Left renal pelvis (tissue), 4 donors: ENCODE results near the gene SPATA31A5. TPM values are rescaled to one million over a fixed set of nuclear protein-coding genes. Genes with fewer than 3 reads are reported as not detected.
"Not testable (repeated sequence)": the region's sequence is repeated elsewhere in the genome, so short reads cannot be mapped to it uniquely, and the experiment has no call there.

Experiments
- DNase-seq, 4 donors: peaks; one replicate each; pipeline ENCODE4 v3.0.0-alpha.2; 2013; ENCODE audit warnings: low read depth in 4 of 4, low spot score in 3 of 4
- polyA plus RNA-seq, 4 donors: library from polyadenylated mRNA; unstranded; fragments of 120-200 nt; gene quantifications; one replicate each; pipeline ENCODE4 v1.2.1, GENCODE V29; 2013; ENCODE audit not compliant: insufficient read length in 4 of 4

The SPATA31A5 gene
- polyA plus RNA-seq, result not detected

- not testable (repeated sequence) for DNase-seq
These were observed at the start of gene SPATA31A5 for GRCh38 chr9:60914107-60914506. Gene SPATA31A5 (plus strand): TSS chr9:60914407. CDS start chr9:60914436, 29 bp downstream.

DNA sequence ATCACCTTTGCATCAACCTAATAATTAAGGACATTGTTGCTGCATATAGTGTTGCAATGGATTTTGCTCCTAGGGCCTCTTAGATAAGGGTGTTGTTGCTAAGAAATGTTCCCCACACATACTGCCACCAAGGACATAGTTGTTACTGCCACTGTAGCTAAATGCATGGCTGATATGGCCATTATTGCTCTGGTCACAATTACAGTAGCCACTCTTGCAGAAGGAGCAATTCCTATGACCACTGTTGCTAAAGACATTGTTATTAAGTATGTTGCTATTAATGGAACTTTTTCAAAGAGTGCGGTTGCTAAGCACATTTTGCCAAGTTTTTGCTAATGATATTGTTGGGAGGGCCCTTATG lies 48.8 kb downstream of the SPATA31A5 start:
- DNase-seq, result not testable (repeated sequence)

DNA sequence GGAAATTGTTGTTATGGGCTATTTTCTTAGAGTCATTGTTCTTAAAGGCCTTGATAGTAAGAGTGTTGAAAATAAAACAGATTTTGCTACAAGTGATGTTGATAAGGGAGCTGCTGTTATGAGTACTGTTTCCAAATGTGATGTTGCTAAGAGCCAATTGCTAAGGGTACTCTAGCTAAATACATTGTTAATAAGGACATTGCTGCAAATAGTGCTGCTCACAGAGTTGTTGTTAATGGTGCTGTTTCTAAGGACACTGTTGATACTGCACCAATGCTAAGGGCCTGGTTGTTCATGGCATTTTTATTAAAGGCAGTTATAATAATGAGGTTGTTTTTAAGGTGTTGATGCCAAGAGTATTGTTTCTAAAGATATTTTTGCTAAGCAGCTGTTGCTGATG lies 52.2 kb downstream of the SPATA31A5 start:
- DNase-seq, result not testable (repeated sequence)
